Right cardiac atrium (tissue), 5 donors: ENCODE results near the gene TMEM179. TPM values are rescaled to one million over a fixed set of nuclear protein-coding genes. Genes with fewer than 3 reads are reported as not detected.
"Not testable (repeated sequence)": the region's sequence is repeated elsewhere in the genome, so short reads cannot be mapped to it uniquely, and the experiment has no call there.

ENCODE experiments used
- ATAC-seq, 2 donors: fragments of 200-7000 bp; cut with Tn5 transposase; one replicate each; pipeline versions ENCODE4 v1.8.0 to v1.9.1; 2020; ENCODE audit warnings: moderate library complexity in 2 of 2, mild to moderate bottlenecking in 1 of 2
- DNase-seq, 3 donors: peaks; one replicate each; pipeline ENCODE4 v3.0.0-alpha.2; 2020
- H3K27ac ChIP-seq: one replicate; pipeline ENCODE4 v1.5.1; 2013; ENCODE audit warnings: mild to moderate bottlenecking, low read length, control low read depth, moderate library complexity
- H3K27me3 ChIP-seq: one replicate; pipeline ENCODE4 v1.6.1; 2013; ENCODE audit not compliant: control insufficient read depth, insufficient read depth
- H3K4me1 ChIP-seq: one replicate; pipeline ENCODE4 v1.6.1; 2013; ENCODE audit warnings: low read length; ENCODE audit not compliant: control insufficient read depth, insufficient read depth
- H3K4me3 ChIP-seq: one replicate; pipeline ENCODE4 v1.5.1; 2013; ENCODE audit warnings: low read length, control low read depth
- H3K9me3 ChIP-seq: one replicate; pipeline ENCODE4 v1.6.1; 2013; ENCODE audit warnings: low read length; ENCODE audit not compliant: control insufficient read depth
- WGBS: extraction: QIAGEN DNeasy Blood & Tissue Kit; methylation state at CpG from one replicate; pipeline ENCODE4 v1.1.7; 2013; 5-methylcytosine and 5-hydroxymethylcytosine counted together
- intact Hi-C, 4 donors: fragments of 100-400 bp; cut with DNase I; formaldehyde crosslinking; loops; one replicate each; pipeline versions ENCODE4 v1.11.0 to v1.14.0; 2022 to 2023
- polyA plus RNA-seq: library from polyadenylated mRNA; stranded (reverse); fragments of 200-250 nt; gene quantifications from one replicate; pipeline ENCODE4 v1.2.3, GENCODE V29; 2013
- total RNA-seq, 4 donors: library from RNA; stranded (reverse); fragmentation: NEBNext Ultra II Directional; extraction: Animal tissue kit (Norgen Biotek cat#: 25700); gene quantifications; one replicate each; pipeline ENCODE4 v1.2.1, GENCODE V29; 2021
- donor health status: healthy with polysubstance abuse.
- donor health status: DM: no; HTN: yes; CAD: no.
- donor health status: DM: no; HTN: no; CAD: no.
- donor health status: DM: no; HTN: yes; CAD: no; lungs with severe emphysema.
- donor health status: DM: yes; HTN: yes; CAD: no.

TMEM179 gene
- total and polyA plus RNA-seq, 5 donors: 0.57 to 2.2 (median 1.2) TPM

- intact Hi-C loops: no loop called here
- 46% methylated on average over 24 of the region's 24 CpGs for WGBS
- peak overlapping the region; percentile 75 for H3K27ac ChIP-seq
- H3K27me3 ChIP-seq: no peaks in the 10 kb centered on the region
- H3K9me3 ChIP-seq: no peaks in the 10 kb centered on the region
- ATAC-seq (peak; percentile 22 to 36), DNase-seq (peak; percentile 79 to 91 (median 82))
- no peak overlapping the region for H3K4me3 ChIP-seq
- H3K4me1 ChIP-seq: peaks cover 11% of the 10 kb centered on the region
Observed at GRCh38 chr14:104585966-104586697, 18.4 kb downstream of the TMEM179 start.

DNA sequence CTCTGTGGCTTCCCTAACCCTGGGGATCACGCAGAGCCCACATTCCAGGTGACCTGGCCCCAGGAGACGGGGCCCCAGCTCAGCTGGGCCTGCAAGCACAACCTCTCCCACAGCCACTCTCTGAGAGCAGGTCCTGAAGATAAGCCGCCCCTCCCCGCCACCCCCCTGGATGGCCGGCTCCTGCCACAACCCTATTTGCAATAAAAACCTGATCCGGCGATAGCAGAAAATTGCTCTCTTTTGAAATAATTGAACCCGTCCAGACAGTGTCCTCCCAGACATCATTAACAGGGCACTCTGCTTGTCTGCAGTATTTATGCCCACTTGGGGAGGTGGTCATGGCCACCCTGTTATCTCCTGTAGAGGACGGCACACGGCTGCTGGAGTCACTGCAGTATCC is 20.0 kb downstream of the TMEM179 start:
- DNase-seq: peak in 1 of 3 donors; percentile 43
- intact Hi-C loops: no loop called here
- Histone ChIP-seq H3K4me1 (peaks cover 11% of the 10 kb centered on the region), H3K27ac (peak overlapping the region; percentile 9), H3K4me3 (no peak overlapping the region), H3K27me3 (no peaks in the 10 kb centered on the region), H3K9me3 (no peaks in the 10 kb centered on the region)
- WGBS: 52% methylated on average over 10 of the region's 10 CpGs
- ATAC-seq: no peak

DNA sequence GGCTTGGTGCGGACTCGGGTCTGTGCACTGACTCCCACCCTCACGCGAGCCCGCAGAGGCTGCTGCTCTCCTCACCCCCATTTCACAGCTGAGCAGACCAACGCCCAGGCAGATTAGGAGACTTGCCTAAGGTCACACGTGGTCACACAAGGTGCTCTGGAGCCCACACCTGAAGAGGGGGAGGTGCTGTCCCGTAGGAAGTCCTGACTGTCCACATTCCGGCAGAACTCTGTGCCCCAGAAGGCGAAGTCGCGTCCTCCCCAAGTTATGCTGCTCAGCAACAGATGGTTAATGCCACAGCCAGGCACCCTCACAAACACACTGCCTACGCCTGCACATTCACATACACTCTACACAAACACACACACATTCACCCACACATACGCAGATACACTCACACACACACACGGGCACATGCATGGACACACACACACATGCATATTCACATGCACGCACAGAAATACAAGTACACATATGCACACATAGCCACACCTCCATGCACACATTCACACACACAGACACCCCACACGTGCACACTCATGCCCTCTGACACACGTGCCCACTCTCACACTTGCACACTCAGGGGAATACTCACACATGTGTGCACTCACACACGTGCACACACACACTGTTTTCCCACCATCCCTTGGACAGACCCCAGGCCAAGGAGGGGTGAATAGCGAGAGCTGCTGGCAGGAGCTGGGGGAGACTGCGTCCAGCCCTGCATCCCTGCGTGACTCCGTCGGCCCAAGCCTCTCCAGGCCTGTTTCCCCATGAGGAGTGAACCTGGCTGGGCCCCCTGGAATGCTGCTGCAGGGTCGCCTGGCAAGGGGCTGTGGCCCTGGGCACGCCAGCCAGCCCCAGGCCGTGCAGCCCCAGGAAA is 20.9 kb downstream of the TMEM179 start:
- Histone ChIP-seq H3K27ac (peak overlapping the region; percentile 32), H3K27me3 (no peaks in the 10 kb centered on the region)

GRCh38 chr14:104582662-104583061 is 21.9 kb downstream of the TMEM179 start:
- no peak overlapping the region for H3K4me3 ChIP-seq
- DNase-seq (peak; percentile 79 to 94 (median 93)), ATAC-seq (peak; percentile 72 to 73)
- no peaks in the 10 kb centered on the region for H3K27me3 ChIP-seq
- WGBS: 20% methylated on average over 12 of the region's 12 CpGs
- H3K9me3 ChIP-seq: no peaks in the 10 kb centered on the region
- H3K27ac ChIP-seq: peak overlapping the region; percentile 79
- intact Hi-C loops: no loop called here
- H3K4me1 ChIP-seq: peaks cover 19% of the 10 kb centered on the region

More for the DNA sequence above, 20.9 kb downstream of the TMEM179 start:
- 56% methylated on average over 27 of the region's 27 CpGs for WGBS
- Histone ChIP-seq H3K4me3 (no peak overlapping the region), H3K9me3 (no peaks in the 10 kb centered on the region), H3K4me1 (peaks cover 15% of the 10 kb centered on the region)
- ATAC-seq (no peak), DNase-seq (no peak)
- intact Hi-C loops: no loop called here

DNA sequence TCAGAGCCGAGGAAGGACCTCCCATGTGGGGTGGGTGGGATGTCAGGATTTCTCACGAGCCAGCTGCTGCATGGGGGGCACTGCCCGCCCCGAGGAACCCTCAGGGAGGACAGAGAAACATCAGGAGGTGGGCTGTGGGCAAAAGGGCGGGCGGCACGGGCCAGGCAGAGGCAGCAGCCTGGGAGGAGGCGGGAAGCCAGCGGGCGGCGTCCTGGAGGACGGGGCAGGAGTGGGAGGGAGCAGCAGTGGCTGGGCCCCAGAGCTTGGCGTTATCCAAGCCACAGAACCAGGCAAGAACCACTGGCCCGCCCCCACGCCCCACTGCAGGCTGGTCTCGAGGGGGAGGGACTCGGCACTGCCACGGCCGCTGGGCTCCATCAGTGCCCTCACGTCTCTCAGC is 22.6 kb downstream of the TMEM179 start:
- DNase-seq (peak; percentile 82 to 92 (median 92)), ATAC-seq (peak; percentile 66)
- Histone ChIP-seq H3K9me3 (no peaks in the 10 kb centered on the region), H3K4me1 (peaks cover 19% of the 10 kb centered on the region), H3K27me3 (no peaks in the 10 kb centered on the region), H3K4me3 (peak overlapping the region; percentile 12), H3K27ac (peak overlapping the region; percentile 79)
- WGBS: 31% methylated on average over 20 of the region's 20 CpGs
- intact Hi-C loops: no loop called here

DNA sequence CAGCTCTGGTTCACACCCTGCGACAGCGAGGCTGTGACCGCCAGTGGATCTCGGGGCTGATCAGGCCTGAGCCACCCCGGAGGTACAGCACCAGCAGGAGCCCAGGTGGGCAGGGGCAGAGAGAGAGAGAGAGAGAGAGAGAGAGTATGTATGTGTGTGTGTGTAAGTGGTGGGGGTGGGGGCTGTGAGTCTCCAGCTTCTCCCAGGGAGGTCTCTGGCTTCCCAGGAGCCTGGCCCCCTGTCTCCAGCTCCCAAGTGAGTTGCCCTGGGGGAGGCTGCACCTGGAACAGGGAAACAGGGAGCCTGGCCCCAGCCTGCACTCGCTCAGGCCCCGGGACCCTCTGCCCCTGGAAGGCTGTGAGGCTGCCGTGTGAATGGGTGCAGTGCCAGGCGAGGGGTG is 23.1 kb downstream of the TMEM179 start:
- peak overlapping the region; percentile 79 for H3K27ac ChIP-seq
- peak overlapping the region; percentile 12 for H3K4me3 ChIP-seq
- intact Hi-C loops: no loop called here
- no peaks in the 10 kb centered on the region for H3K27me3 ChIP-seq
- no peaks in the 10 kb centered on the region for H3K9me3 ChIP-seq
- peaks cover 19% of the 10 kb centered on the region for H3K4me1 ChIP-seq
- WGBS: 66% methylated on average over 9 of the region's 9 CpGs
- ATAC-seq (no peak), DNase-seq (no peak)

GRCh38 chr14:104580961-104581360 is 23.6 kb downstream of the TMEM179 start:
- H3K4me3 ChIP-seq: peak overlapping the region; percentile 16
- no peaks in the 10 kb centered on the region for H3K9me3 ChIP-seq
- peak overlapping the region; percentile 79 for H3K27ac ChIP-seq
- H3K4me1 ChIP-seq: peaks cover 19% of the 10 kb centered on the region
- H3K27me3 ChIP-seq: no peaks in the 10 kb centered on the region
- 43% methylated on average over 9 of the region's 9 CpGs for WGBS
- DNase-seq (peak; percentile 75 to 92 (median 89)), ATAC-seq (peak; percentile 5 to 10)
- intact Hi-C loops: no loop called here

GRCh38 chr14:104579939-104580338 is 24.6 kb downstream of the TMEM179 start:
- DNase-seq, ATAC-seq, H3K27me3 ChIP-seq, intact Hi-C loops, H3K9me3 ChIP-seq: not testable (repeated sequence)
- peaks cover 16% of the 10 kb centered on the region for H3K4me1 ChIP-seq
- peak overlapping the region; percentile 16 for H3K4me3 ChIP-seq
- H3K27ac ChIP-seq: peak overlapping the region; percentile 79
- WGBS: 55% methylated on average over 6 of the region's 6 CpGs

GRCh38 chr14:104579507-104579906 is 25.1 kb downstream of the TMEM179 start, which contains the start of gene C14orf180:
TSS of gene C14orf180 (plus strand) at chr14:104579764. CDS start at chr14:104586431, 6,667 bp downstream.
- peak within 1 kb of the TSS; percentile 79 for H3K27ac ChIP-seq
- H3K4me3 ChIP-seq: peak within 1 kb of the TSS; percentile 16

DNA sequence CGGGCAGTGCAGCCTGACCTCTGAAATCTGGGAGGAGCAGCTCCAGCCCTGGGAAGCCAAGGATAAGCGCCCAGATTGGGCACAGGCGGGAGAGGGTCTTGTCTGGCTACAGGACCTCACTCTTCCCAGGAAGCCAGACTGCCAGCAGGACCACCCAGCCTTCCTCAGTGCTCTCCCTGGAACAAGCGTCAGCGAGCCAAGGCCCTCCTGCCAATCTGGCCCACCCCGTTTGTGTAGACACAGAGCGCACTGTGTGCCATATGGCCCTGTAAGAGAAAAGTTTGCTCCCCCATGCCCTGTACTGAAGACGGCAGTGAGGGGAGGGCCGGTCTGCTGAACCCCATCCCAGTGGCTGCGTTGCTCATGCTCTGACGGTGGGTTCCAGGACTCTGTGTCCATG is 26.3 kb downstream of the TMEM179 start:
- Histone ChIP-seq H3K9me3 (no peaks in the 10 kb centered on the region), H3K27ac (no peak overlapping the region), H3K4me1 (peaks cover 8% of the 10 kb centered on the region), H3K27me3 (no peaks in the 10 kb centered on the region), H3K4me3 (no peak overlapping the region)
- DNase-seq (no peak), ATAC-seq (no peak)
- 57% methylated on average over 11 of the region's 11 CpGs for WGBS
- intact Hi-C loops: no loop called here

More at GRCh38 chr14:104579507-104579906, 25.1 kb downstream of the TMEM179 start, which contains the start of gene C14orf180:
- Histone ChIP-seq H3K9me3 (no peaks in the 10 kb centered on the region), H3K4me1 (peaks cover 16% of the 10 kb centered on the region), H3K27me3 (no peaks in the 10 kb centered on the region)
- intact Hi-C loops: no loop called here
- peak; percentile 25 to 39 for ATAC-seq
- WGBS: 31% methylated on average over 17 of the region's 17 CpGs
- peak; percentile 68 to 93 (median 91) for DNase-seq

DNA sequence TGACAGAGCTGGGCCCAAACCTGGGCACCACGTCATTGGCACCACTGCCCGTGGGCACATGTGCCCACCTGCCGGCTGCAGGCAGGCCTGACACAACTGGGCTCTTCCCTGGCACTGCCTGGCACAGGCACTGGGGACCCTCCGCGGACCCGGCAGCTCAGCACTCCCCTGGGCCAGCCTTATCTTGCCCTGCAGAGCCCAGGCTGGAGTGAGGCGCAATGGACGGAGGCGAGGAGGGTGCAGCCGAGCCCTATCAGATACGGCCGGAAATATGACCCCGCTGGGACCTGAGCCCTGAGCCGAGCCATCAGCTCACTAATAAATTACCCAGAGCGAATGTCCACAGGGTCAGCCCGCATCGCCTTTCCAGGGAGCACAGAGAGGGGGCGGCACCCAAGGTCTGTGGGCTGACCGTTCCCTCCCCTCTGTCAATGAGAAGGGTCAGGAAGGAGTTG is 26.7 kb downstream of the TMEM179 start:
- ATAC-seq: no peak
- WGBS: 32% methylated on average over 19 of the region's 19 CpGs
- DNase-seq: no peak
- Histone ChIP-seq H3K4me1 (peaks cover 8% of the 10 kb centered on the region), H3K27me3 (no peaks in the 10 kb centered on the region), H3K27ac (no peak overlapping the region), H3K4me3 (no peak overlapping the region), H3K9me3 (no peaks in the 10 kb centered on the region)
- intact Hi-C loops: no loop called here
